ENCODE data around the gene TELO2.

Gene TELO2

GRCh38 chr16:1548727-1549126 lies 55.6 kb downstream of the TELO2 start:
- ChIA-PET CTCF (no interaction called here), POLR2A (interaction anchor here (1.2 kb wide), 1 partner anchor 14 kb away, joined by 3 read pairs; no protein-coding TSS in a partner anchor)
- DNase-seq (ENCODE audit: low read depth, low spot score): no peak
- no peak overlapping the region for H3K4me3 ChIP-seq (ENCODE audit: low read depth, low read length)
- TF ChIP-seq CTCF (IDR thresholded peaks at IDR 0.05; ENCODE audit: insufficient read depth, low read length, missing control alignments): no peak

DNA sequence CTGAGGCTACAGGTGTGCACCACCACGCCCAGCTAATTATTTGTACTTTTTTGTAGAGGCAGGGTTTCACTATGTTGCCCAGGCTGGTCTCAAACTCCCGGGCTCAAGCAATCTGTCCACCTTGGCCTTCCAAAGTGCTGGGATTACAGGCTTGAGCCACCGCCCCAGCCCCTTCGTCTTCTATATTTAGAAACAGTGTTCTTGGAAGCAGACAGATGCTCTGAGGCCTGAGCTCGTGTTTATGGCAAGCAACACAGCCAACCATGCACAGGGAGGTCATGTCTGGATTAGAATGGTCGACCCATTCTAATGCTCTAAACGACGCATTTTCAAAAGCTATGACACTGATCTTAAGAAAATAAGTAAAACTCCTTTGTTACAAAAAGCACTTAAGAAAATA lies 56.9 kb downstream of the TELO2 start:
- DNase-seq (ENCODE audit: low read depth, low spot score): no peak
- no peak for TF ChIP-seq CTCF (IDR thresholded peaks at IDR 0.05; ENCODE audit: insufficient read depth, low read length, missing control alignments)
- H3K4me3 ChIP-seq (ENCODE audit: low read depth, low read length): no peak overlapping the region
- CTCF ChIA-PET: no interaction called here
- POLR2A ChIA-PET: no interaction called here

- TF ChIP-seq CTCF (IDR thresholded peaks at IDR 0.05; ENCODE audit: insufficient read depth, low read length, missing control alignments): no peak
- H3K4me3 ChIP-seq (ENCODE audit: low read depth, low read length): no peak overlapping the region
- ChIA-PET POLR2A (no interaction called here), CTCF (no interaction called here)
- DNase-seq (ENCODE audit: low read depth, low spot score): no peak
Observed at GRCh38 chr16:1550696-1551095, 57.5 kb downstream of the TELO2 start.

- no peak for TF ChIP-seq CTCF (IDR thresholded peaks at IDR 0.05; ENCODE audit: insufficient read depth, low read length, missing control alignments)
- DNase-seq (ENCODE audit: low read depth, low spot score): no peak
- H3K4me3 ChIP-seq (ENCODE audit: low read depth, low read length): no peak overlapping the region
- POLR2A ChIA-PET: no interaction called here
- CTCF ChIA-PET: no interaction called here
Observed at GRCh38 chr16:1551166-1551565, 58.0 kb downstream of the TELO2 start.

DNA sequence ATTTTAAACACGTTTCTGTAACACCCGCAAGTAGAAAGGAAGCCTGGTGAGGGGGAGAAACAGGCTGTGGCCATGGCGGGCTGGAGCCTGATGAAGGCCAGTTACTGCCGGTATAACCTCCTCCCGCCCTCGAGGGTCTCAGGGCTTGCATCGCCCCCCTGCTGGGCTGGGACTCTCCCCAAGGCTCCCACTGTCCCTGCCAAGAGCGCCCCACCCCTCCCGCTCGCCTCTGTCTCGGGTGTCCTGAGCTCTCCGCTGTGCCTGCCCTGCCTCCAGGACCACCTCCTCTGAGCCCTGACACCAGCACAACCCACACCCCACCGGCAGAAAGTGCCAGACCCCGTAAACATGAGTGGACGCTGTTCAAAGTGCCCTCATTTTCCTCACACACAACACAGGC lies 59.0 kb downstream of the TELO2 start:
- no peak for DNase-seq (ENCODE audit: low read depth, low spot score)
- POLR2A ChIA-PET: no interaction called here
- no peak for TF ChIP-seq CTCF (IDR thresholded peaks at IDR 0.05; ENCODE audit: insufficient read depth, low read length, missing control alignments)
- CTCF ChIA-PET: no interaction called here
- H3K4me3 ChIP-seq (ENCODE audit: low read depth, low read length): no peak overlapping the region

DNA sequence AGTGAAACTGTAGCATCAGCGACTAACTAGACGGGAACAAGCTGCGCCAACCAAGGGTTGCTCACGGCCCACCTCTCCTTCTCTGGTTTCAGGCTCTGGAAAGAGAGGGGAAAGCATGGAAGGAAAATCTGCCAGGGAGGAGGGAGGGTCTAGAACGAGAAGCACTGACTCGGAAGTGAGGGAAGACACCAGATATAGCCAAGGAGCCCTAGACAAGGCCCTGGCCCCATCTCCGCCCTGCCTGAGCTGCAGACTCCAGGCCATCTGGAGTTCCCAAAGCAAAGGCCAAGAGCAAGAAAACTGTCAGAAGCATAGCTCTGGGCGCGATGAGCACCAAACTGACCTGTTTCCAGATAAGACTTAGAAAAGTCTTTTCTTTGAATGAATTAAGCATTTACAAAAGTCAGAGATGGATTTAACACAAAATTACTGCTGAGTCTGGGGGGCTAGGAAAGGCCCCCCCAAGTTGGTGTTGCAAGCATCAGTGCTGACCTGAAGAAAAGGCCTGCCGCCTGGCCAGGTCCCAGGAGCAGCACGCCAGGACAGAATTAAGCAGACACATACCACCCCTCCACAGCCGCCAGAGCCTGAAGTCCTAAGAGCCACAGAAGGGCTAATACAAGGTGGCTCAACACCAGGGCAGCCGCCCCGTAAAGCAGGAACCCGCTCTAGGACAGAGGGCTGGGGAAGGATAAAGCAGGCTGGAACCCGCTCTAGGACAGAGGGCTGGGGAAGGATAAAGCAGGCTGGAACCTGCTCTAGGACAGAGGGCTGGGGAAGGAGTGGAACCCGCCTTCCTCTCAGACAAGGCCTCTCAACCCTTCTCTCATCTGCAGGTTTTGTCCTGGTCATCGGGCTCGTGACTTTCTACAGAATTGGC lies 61.0 kb downstream of the TELO2 start:
- no peak for DNase-seq (ENCODE audit: low read depth, low spot score)
- no peak overlapping the region for H3K4me3 ChIP-seq (ENCODE audit: low read depth, low read length)
- ChIA-PET CTCF (interaction anchor here (1.4 kb wide), 1 partner anchor 9 kb away, joined by 3 read pairs; no protein-coding TSS in a partner anchor), POLR2A (no interaction called here)
- TF ChIP-seq CTCF (IDR thresholded peaks at IDR 0.05; ENCODE audit: insufficient read depth, low read length, missing control alignments): no peak

All from AG04449 (cell line).